GM21528 (cell line): ENCODE results near the gene GPR89B.
"Not testable (repeated sequence)": the region's sequence is repeated elsewhere in the genome, so short reads cannot be mapped to it uniquely, and the experiment has no call there.

Experiments used
- ATAC-seq: cut with Tn5 transposase; IDR thresholded peaks from one replicate; pipeline ENCODE4 v1.9.1; 2021; ENCODE audit warnings: mild to moderate bottlenecking, moderate library complexity; ENCODE audit not compliant: unreplicated experiment, low FRiP score

GPR89B gene

DNA sequence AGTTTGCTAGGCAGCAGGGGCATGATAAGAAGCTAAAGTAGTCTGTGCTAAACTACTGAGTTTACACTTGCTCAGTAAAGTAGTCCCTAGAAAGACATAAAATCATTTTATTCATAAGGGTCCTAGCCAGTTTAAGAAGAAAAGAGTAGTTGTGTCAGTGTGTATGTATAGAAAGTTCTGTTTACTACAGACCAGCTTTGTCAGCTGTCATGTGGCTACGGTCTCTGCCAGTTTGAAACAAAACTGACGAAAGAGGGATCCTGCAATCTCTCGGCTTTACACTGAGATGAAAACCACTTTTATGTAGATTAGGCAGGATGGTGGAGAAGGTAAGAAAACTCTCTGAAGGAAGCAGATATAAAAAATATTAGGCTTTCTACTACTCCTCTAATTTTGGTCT lies 7.1 kb downstream of the GPR89B start:
- not testable (repeated sequence) for ATAC-seq

DNA sequence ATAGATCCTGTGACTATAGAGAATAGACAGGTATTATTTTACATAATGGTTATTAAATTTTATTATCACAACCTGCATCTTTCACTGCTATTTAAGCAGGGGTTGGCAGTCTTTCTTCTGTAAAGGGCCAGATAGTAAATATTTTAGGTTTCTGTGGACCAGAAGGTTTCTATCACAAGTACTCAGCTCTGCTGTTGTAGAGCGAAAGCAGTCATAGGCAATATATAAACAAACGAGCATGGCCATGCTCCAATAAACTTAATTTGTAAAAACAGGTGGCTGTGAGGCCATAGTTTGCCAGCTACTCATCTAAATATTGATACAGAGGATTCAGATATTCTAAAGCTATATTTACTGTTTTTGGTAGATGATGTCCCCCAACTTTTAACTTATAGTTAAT lies 12.2 kb downstream of the GPR89B start:
- not testable (repeated sequence) for ATAC-seq

DNA sequence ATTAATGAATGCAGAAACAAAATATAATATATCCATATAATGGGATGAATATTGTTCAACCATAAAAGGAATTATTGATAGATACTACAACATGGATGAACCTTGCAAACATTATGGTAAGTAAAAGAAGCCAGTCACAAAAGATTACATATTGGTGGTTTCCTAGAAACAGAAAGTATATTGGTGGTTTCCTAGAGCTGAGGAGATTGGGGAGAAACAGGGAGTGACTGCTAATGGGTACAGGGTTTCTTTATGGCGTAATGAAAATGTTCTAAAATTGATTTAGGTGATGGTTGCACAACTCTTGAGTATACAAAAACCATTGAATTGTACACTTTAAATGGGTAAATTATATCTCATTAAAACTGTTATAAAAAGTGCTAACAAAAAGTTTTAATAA lies 14.3 kb downstream of the GPR89B start:
- not testable (repeated sequence) for ATAC-seq

- ATAC-seq: not testable (repeated sequence)
Observed at GRCh38 chr1:147949517-147949916, 21.3 kb downstream of the GPR89B start.

DNA sequence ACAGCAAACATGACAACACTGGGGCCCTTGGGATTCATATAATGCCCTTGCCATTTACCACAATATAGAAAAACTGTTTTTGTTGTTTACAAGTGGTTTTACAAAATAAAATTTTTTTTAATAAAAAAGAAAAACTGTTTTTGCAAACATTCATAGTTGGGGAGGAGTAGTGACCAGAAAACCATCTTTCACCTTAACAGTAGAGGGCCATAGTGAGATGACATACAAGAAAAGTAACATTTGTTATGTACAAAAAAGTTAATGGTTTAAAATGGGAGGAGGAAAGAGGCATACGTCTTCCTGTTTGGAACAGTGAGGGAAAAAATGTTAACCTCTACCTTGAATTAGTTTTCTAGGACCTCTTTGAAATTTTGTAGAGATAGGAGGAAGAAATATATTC lies 30.7 kb downstream of the GPR89B start:
- ATAC-seq: not testable (repeated sequence)

DNA sequence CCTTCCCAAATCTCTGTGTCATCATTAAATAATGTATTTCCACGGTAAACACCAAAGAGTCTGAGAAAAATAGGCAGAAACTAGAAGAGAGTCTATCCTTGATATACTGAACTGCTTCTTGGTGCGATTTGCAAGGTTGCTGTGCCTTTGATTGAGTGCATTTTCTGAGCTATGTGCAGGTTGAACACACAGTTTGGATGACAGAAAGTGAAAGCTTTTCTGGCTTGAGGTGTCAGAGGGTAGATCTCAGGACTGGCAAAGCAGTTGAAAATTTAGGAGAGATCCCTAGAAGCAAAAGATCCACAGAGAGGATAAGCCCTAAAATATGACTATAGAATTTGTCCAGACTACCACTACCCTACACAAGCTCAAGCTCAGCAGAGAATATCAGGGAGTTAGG lies 31.5 kb downstream of the GPR89B start:
- not testable (repeated sequence) for ATAC-seq

DNA sequence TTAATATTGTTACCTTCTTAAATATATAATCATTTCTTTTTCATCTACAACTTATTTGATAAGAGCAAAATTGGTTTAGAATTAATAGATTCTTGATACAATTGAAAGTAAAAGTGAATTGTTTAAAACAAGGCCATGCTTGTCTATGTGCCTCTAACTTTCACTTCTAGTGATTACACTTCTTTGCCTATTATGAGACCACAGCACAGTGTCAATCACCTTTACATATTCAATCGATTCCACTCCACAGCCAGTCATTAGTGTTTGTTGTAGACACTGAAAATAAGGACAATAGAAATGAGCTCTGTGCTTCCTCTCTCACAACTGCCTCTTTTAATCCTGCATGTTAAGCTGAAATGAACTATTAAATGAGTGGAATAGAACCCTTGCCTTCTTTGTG lies 36.4 kb downstream of the GPR89B start:
- not testable (repeated sequence) for ATAC-seq

DNA sequence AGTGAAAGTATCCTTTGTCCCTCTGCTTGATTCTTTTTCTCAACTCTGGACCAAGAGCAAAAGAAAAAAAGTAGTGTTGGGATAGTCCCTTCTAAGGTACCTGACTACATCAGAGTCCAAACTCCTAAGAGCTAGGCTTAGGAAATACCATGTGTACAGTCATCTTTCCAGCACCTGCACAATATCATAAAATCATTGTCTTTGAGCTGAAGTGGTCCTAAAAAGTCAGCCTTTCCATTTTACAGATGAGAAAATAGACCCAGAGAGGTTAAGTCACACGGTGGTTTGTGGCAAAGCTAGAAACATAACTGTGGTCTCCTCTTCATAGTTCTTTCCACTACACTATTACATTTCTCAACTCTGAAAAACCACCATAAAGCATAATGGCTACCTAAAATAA lies 38.4 kb downstream of the GPR89B start:
- ATAC-seq: not testable (repeated sequence)

DNA sequence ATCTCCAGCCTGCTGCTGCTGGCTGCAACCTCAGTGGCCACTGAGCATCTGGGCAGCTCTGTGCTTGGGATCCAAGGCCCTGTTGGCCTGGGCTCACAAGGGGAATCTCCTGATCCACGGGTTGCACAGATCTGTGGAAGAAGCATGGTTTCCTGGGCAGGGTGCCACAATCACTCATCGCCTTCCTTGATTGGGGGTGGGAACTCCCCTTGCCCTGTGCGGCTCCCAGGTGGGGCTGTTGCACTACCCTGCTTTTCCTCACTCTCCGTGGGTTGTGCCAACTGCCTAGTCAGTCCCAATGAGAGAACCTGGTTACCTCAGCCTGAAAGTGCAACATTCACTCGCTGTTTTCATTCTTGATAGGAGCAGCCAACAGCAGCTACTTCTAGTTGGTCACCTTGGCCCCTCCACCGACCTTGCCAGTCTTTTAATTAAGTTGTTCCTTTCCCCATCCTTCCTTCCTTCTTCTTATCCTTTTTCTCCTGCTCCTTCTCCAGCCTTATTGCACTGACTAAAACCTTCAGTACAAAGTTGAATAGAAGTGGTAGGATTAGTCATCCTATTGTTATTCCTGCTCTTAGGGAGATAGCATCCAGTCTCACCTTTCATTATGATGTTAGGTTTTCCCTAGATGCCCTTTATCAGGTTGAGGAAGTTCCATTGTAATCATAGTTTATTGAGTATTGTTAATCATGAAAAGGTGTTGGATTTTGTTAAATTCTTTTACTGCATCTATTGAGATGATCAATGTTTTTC lies 50.9 kb downstream of the GPR89B start:
- ATAC-seq: not testable (repeated sequence)

- ATAC-seq: not testable (repeated sequence)
Observed at GRCh38 chr1:147985374-147985773, 57.2 kb downstream of the GPR89B start.

DNA sequence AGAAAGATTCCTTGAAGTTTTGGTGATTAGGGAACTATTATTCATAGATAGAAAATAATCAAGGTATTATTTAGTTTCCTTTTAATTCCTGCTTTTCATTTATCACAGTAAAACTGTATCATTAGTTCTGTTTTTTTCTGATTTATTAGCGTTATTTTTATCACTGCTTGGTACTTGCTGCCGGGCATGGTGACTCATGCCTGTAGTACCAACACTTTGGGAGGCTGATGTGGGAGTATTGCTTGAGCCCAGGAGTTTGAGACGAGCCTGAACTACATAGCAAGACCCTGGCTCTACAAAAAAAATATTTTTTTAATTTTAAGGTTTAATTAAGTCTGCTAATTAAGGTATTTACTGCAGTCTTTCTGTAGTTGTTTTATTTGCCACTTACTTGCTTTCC lies 59.7 kb downstream of the GPR89B start:
- ATAC-seq: not testable (repeated sequence)

GRCh38 chr1:147992916-147993315 lies 64.7 kb downstream of the GPR89B start:
- not testable (repeated sequence) for ATAC-seq

DNA sequence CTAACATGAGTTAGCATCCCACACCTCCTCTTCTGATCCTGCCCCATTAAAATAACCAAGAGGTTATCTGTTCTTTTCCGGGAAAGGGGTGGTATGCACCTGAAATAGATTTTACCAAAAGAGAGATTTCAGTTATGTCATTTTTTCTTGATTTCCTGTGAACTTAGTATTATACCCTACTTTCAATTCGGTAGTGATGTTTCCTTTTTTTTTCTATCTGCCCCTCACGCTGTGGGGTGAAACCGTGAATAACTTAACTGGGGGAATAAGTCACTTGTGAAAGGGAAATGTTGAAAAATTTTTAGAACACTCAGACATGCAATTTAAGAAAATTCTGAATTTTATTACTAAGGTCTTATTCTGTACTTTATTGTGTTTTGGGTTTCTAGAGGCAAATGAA lies 65.2 kb downstream of the GPR89B start:
- not testable (repeated sequence) for ATAC-seq

DNA sequence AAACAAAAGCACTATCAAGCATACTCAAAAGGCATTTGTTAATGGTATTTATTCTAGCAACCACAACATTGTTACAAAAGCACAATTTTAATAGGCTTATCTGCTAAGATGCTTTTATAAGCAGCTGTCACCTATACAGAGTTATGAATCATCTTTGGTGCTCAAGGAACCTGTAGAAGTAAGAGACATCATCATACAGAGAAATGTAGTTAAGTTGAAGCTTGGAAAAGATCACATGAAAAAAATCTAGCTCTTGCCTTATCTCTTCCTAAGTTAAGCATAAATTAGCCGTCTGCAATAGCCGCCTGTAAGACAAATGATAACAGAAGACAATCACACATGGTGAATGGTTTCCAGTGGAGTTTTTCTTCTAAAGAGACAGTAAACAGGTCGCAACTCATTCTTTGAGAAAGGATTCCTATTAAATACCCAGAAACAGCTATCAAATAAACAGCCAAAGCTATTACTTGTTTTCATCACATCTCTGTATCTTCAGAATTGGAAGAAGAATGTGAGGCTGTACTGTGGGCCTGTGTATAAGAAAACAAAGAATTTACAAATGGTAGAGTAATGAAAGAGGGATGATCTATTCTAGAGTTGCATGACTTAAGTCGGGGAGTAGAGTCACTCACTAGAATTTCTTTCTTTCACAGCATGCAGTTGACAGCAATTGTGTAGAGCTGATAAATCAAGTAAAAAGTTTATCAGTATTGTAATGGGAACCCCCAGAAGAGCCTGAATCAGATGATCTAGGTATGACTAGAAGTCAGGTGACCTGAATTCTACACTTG lies 65.8 kb downstream of the GPR89B start:
- ATAC-seq: not testable (repeated sequence)

- ATAC-seq: not testable (repeated sequence)
Observed at GRCh38 chr1:147996088-147996487, 67.9 kb downstream of the GPR89B start.

- ATAC-seq: not testable (repeated sequence)
Observed at GRCh38 chr1:148007724-148008123, 79.5 kb downstream of the GPR89B start.

DNA sequence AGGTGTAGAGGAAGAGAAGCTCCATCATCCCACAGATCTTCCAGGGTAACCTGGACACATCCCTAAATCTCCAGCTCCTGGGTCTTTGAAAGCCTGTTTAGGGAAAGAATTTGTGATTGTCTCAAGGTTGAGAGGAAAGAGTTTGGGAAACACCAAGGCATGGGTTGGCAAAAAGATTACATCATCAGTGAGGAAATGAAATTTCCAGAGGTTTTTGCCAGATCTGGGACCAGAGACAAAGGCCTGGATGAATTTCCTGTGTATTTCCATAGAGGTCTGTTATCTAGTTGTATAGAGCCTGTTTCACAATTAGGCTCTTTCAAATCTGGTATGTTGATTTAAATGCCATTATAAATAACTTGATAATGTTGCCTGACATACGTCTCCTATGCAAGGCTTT lies 82.3 kb downstream of the GPR89B start:
- no peak for ATAC-seq

DNA sequence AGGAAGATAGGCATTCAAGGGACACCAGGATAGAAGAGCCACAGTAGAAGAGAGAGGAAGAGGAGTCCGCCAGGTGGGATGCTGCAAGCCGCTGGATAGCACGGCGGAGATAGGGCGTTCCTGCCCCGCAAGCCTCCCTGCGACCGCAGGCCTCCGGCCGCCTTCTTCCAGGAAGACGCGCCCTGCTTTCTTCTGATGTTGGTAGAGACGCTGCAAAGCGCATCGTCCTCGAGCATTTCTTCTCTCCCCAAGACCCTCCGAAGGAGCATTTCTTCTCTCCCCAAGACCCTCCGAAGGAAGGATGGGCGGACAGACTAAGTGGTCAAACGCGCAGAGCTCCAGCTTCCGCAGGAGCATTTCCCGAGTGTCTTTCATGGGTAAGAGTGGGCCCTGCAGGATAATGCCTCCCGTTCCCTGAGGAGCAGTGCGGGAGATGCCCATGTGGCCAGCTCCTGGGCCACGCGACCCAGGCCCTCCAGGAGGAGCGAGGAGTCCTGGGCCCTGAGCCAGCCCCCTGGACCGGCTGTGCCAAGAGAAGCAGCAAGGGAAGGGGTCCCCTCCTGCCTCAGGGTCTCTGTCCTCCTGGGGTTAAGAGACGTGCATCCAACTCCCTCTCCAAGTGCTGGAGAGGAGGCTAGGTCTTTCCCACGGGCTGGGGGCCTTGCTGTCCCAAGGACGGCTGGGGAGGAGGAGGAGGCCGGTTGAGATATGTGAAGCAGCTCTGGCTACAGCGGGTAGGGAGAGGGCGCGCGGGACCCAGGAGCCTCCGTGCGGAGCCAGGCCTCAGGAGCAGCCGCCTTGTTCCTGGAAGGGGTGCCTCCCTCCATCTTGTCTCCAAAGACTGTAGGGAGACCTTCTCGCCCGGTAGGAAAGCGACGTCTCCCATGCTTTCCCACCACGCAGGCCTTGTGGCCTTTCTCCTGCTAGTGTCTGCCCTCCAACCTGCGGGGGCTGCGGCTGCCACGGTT lies 85.2 kb downstream of the GPR89B start:
- not testable (repeated sequence) for ATAC-seq

DNA sequence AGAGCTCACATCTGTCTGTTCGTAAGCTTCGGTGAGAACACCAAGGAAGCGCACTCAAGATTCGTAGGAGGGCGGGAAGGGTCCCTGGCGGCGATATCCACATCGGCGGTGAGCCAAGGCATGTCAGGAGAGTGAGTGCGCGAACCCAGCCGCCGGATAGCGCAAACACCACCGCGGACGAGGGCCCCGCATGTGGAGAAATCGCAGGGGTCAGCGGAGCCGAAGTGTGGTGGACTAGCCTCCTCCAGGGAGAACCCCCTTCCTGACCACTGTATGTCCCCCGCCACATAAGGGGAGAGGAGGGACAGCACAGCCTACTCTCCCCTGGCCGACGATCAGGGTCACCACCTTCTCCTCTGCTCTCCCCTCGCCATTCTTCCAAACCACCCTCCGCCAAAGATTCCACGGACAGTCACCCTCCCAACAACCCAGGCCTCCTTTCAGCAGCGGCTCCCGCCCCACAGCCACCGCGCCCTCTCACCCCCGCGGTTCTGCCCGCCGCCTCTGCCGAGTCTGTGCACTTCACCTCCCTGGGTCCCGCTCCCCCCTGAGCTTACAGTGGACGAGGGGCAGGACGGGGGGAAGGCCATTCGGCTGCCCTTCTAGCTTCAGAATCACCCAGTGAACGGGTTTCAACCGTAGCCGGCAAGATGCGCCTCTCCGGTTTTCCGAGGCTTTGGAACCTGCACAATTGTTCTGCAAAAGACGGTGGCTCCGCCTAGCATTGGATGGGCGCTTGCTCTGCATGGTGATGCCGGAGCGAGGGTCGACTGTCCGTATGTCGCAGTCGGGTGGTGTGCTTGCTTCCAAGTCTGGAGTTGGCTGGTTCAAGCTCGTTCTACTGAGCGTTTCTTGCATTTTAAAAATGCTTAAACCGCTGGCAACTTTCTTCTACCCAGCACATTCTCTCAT lies 86.3 kb downstream of the GPR89B start:
- not testable (repeated sequence) for ATAC-seq
